Mesothelial cell of epicardium (in vitro differentiated cells): ENCODE data around the gene ACSS2. TPM values are rescaled to one million over a fixed set of nuclear protein-coding genes. Genes with fewer than 3 reads are reported as not detected.
A peak's percentile ranks its signal among the peaks of the same experiment; 100 is the strongest.

ENCODE experiments used
- DNase-seq, 2 experiments: peaks; one replicate each; pipeline ENCODE4 v3.0.0; 2021; ENCODE audit warnings: low spot score in 2 of 2; ENCODE audit not compliant: unreplicated experiment in 2 of 2
- H3K27ac Mint-ChIP-seq: 2 replicates; pipeline ENCODE4 v1.8.0; 2021; ENCODE audit warnings: mixed read lengths
- H3K27me3 Mint-ChIP-seq: 2 replicates; pipeline ENCODE4 v1.8.0; 2021; ENCODE audit warnings: low read depth, mixed read lengths
- H3K36me3 Mint-ChIP-seq: 2 replicates; pipeline ENCODE4 v1.8.0; 2021; ENCODE audit warnings: mixed read lengths
- H3K4me1 Mint-ChIP-seq: 2 replicates; pipeline ENCODE4 v1.8.0; 2021; ENCODE audit warnings: mixed read lengths
- H3K4me3 Mint-ChIP-seq: 2 replicates; pipeline ENCODE4 v1.8.0; 2021; ENCODE audit warnings: mild to moderate bottlenecking, moderate library complexity, mixed read lengths
- H3K9me3 Mint-ChIP-seq: 2 replicates; pipeline ENCODE4 v1.8.0; 2021; ENCODE audit warnings: mixed read lengths
- CTCF ChIP-seq: fragments of 200-600 bp; sonication (generic); IDR thresholded peaks from one replicate; pipeline ENCODE4 v1.5.0; 2021; ENCODE audit warnings: antibody characterized with exemption; ENCODE audit not compliant: unreplicated experiment
- total RNA-seq: library from RNA; stranded (reverse); gene quantifications from 3 replicates; pipeline ENCODE4 v1.2.1, GENCODE V29; 2021

Gene ACSS2
- total RNA-seq, 1 donor from 2014 or later = 32.2 TPM

- DNase-seq = no peak
- peak overlapping the region; percentile 41 for H3K27ac Mint-ChIP-seq
- no peaks in the 10 kb centered on the region for H3K27me3 Mint-ChIP-seq
- no peaks in the 10 kb centered on the region for H3K9me3 Mint-ChIP-seq
- H3K36me3 Mint-ChIP-seq = peaks cover 1% of the 10 kb centered on the region
- peaks cover 42% of the 10 kb centered on the region for H3K4me1 Mint-ChIP-seq
- H3K4me3 Mint-ChIP-seq = no peak overlapping the region
- no peak for TF ChIP-seq CTCF
Measured at GRCh38 chr20:34953960-34954359, 77.5 kb downstream of the ACSS2 start.

GRCh38 chr20:34954904-34955230 lies 78.5 kb downstream of the ACSS2 start:
- Mint-ChIP-seq H3K36me3 (peaks cover 1% of the 10 kb centered on the region), H3K9me3 (no peaks in the 10 kb centered on the region), H3K4me1 (peaks cover 42% of the 10 kb centered on the region), H3K4me3 (peak overlapping the region; percentile 92), H3K27me3 (no peaks in the 10 kb centered on the region), H3K27ac (peak overlapping the region; percentile 99)
- no peak for DNase-seq
- no peak for TF ChIP-seq CTCF

- peak within 1 kb of the TSS; percentile 99 for H3K27ac Mint-ChIP-seq
- peak; percentile 96 to 100 for DNase-seq
- H3K36me3 Mint-ChIP-seq = no peaks in the 10 kb centered on the region
- no peaks in the 10 kb centered on the region for H3K9me3 Mint-ChIP-seq
- H3K27me3 Mint-ChIP-seq = no peaks in the 10 kb centered on the region
- H3K4me3 Mint-ChIP-seq = peak within 1 kb of the TSS; percentile 92
- TF ChIP-seq CTCF = peak; percentile 11
- H3K4me1 Mint-ChIP-seq = peaks cover 42% of the 10 kb centered on the region
Measured at GRCh38 chr20:34955231-34956040, 79.0 kb downstream of the ACSS2 start, which contains the start of the genes GSS and MYH7B. Gene GSS (minus strand): TSS chr20:34955806. CDS start chr20:34951852, 3,954 bp downstream. Gene MYH7B (plus strand): TSS chr20:34955868. CDS start chr20:34978006, 22,138 bp downstream.

GRCh38 chr20:34956041-34956458 lies 79.6 kb downstream of the ACSS2 start:
- Mint-ChIP-seq H3K27me3 (no peaks in the 10 kb centered on the region), H3K4me3 (peak overlapping the region; percentile 92), H3K9me3 (no peaks in the 10 kb centered on the region)

GRCh38 chr20:34956751-34957472 lies 80.5 kb downstream of the ACSS2 start:
- DNase-seq = no peak
- Mint-ChIP-seq H3K4me1 (peaks cover 37% of the 10 kb centered on the region), H3K4me3 (no peak overlapping the region), H3K9me3 (no peaks in the 10 kb centered on the region), H3K27me3 (no peaks in the 10 kb centered on the region), H3K36me3 (no peaks in the 10 kb centered on the region), H3K27ac (peak overlapping the region; percentile 99)
- TF ChIP-seq CTCF = no peak

More at GRCh38 chr20:34956041-34956458, 79.6 kb downstream of the ACSS2 start:
- H3K4me1 Mint-ChIP-seq = peaks cover 42% of the 10 kb centered on the region
- TF ChIP-seq CTCF = no peak
- H3K27ac Mint-ChIP-seq = peak overlapping the region; percentile 99
- no peak for DNase-seq
- H3K36me3 Mint-ChIP-seq = no peaks in the 10 kb centered on the region
